DOHH2 (cell line): ENCODE results near the gene SAMD10.

Experiments used
- H3F3A ChIP-seq: fragments of 200-600 bp; sonication (generic), shearing (Covaris generic); 2 replicates; pipeline ENCODE4 v1.6.0; 2016; ENCODE audit warnings: antibody characterized with exemption, mild to moderate bottlenecking; ENCODE audit not compliant: control insufficient read depth, insufficient read depth
- H3K27ac ChIP-seq: fragments of 200-600 bp; sonication (generic); 2 replicates; pipeline ENCODE4 v1.5.1; 2014; ENCODE audit warnings: low read depth, mild to moderate bottlenecking, low read length, moderate library complexity
- H3K27me3 ChIP-seq: fragments of 200-600 bp; sonication (generic); 2 replicates; pipeline ENCODE4 v1.6.1; 2014; ENCODE audit warnings: mild to moderate bottlenecking, low read length, mixed read lengths; ENCODE audit not compliant: control insufficient read depth
- H3K36me3 ChIP-seq: fragments of 200-600 bp; sonication (generic); 2 replicates; pipeline ENCODE4 v1.6.1; 2014; ENCODE audit warnings: mild to moderate bottlenecking, low read length, moderate library complexity, mixed read lengths; ENCODE audit not compliant: control insufficient read depth
- H3K4me1 ChIP-seq: fragments of 200-600 bp; sonication (generic); 2 replicates; pipeline ENCODE4 v1.6.1; 2014; ENCODE audit warnings: mild to moderate bottlenecking, low read length, mixed read lengths; ENCODE audit not compliant: control insufficient read depth
- H3K4me2 ChIP-seq: fragments of 200-600 bp; sonication (generic); 2 replicates; pipeline ENCODE4 v1.6.0; 2014; ENCODE audit warnings: mild to moderate bottlenecking, low read length, moderate library complexity
- H3K4me3 ChIP-seq: fragments of 200-600 bp; sonication (generic); 2 replicates; pipeline ENCODE4 v1.5.1; 2014; ENCODE audit warnings: mild to moderate bottlenecking, low read length, mixed read lengths
- H3K79me2 ChIP-seq: fragments of 200-600 bp; sonication (generic); 2 replicates; pipeline ENCODE4 v1.6.1; 2014; ENCODE audit warnings: mild to moderate bottlenecking, low read length, mixed read lengths; ENCODE audit not compliant: control insufficient read depth
- H3K9me2 ChIP-seq: fragments of 200-600 bp; sonication (generic); replicated peaks from 2 replicates; pipeline ENCODE4 v1.6.1; 2014; ENCODE audit warnings: mild to moderate bottlenecking, low read length, mixed read lengths; ENCODE audit not compliant: control insufficient read depth
- H3K9me3 ChIP-seq: fragments of 200-600 bp; sonication (generic); 2 replicates; pipeline ENCODE4 v1.6.1; 2014; ENCODE audit warnings: antibody characterized with exemption, low read length, mixed read lengths; ENCODE audit not compliant: control insufficient read depth, insufficient read depth
- H4K20me1 ChIP-seq: fragments of 200-600 bp; sonication (generic); 2 replicates; pipeline ENCODE4 v1.6.0; 2014; ENCODE audit warnings: low read depth, mild to moderate bottlenecking, antibody characterized with exemption, low read length, moderate library complexity; ENCODE audit not compliant: control insufficient read depth, insufficient read depth
- CTCF ChIP-seq: fragments of 200-600 bp; sonication (generic); IDR thresholded peaks from one replicate; pipeline ENCODE4 v1.5.1; 2014; ENCODE audit warnings: antibody characterized with exemption, mild to moderate bottlenecking, low read depth, low read length; ENCODE audit not compliant: poor library complexity, severe bottlenecking
- EZH2phosphoT487 ChIP-seq: fragments of 200-600 bp; sonication (generic); IDR thresholded peaks from 2 replicates; pipeline ENCODE4 v1.6.1; 2017; ENCODE audit warnings: borderline replicate concordance, mild to moderate bottlenecking, antibody characterized with exemption, low read length, moderate library complexity, mixed read lengths

SAMD10 gene

GRCh38 chr20:64025101-64025825 is 45.8 kb upstream of the SAMD10 start:
- Histone ChIP-seq H3K4me3 (no peak overlapping the region), H3F3A (no peaks in the 10 kb centered on the region), H3K36me3 (peaks cover 88% of the 10 kb centered on the region), H3K27me3 (no peaks in the 10 kb centered on the region), H3K9me3 (no peaks in the 10 kb centered on the region), H4K20me1 (no peaks in the 10 kb centered on the region), H3K27ac (no peak overlapping the region), H3K79me2 (no peaks in the 10 kb centered on the region; the same call in 1 of the 2 replicates), H3K4me1 (no peaks in the 10 kb centered on the region), H3K4me2 (no peak overlapping the region), H3K9me2 (no peaks in the 10 kb centered on the region)
- TF ChIP-seq EZH2phosphoT487 (no peak), CTCF (no peak)

- no peaks in the 10 kb centered on the region; the same call in 1 of the 2 replicates for H3K79me2 ChIP-seq
- peaks cover 89% of the 10 kb centered on the region for H3K36me3 ChIP-seq
- no peak overlapping the region for H3K4me2 ChIP-seq
- no peaks in the 10 kb centered on the region for H4K20me1 ChIP-seq
- H3K4me1 ChIP-seq, result no peaks in the 10 kb centered on the region
- no peak overlapping the region for H3K27ac ChIP-seq
- H3K9me3 ChIP-seq, result no peaks in the 10 kb centered on the region
- no peaks in the 10 kb centered on the region for H3F3A ChIP-seq
- TF ChIP-seq EZH2phosphoT487 (no peak), CTCF (no peak)
- H3K9me2 ChIP-seq, result no peaks in the 10 kb centered on the region
- no peak overlapping the region for H3K4me3 ChIP-seq
- H3K27me3 ChIP-seq, result no peaks in the 10 kb centered on the region
Measured at GRCh38 chr20:64024141-64024990, 44.9 kb upstream of the SAMD10 start.

- no peak overlapping the region for H3K4me3 ChIP-seq
- peaks cover 90% of the 10 kb centered on the region for H3K36me3 ChIP-seq
- TF ChIP-seq CTCF (no peak), EZH2phosphoT487 (no peak)
- no peaks in the 10 kb centered on the region for H3K9me3 ChIP-seq
- H3K79me2 ChIP-seq, result no peaks in the 10 kb centered on the region; the same call in 1 of the 2 replicates
- H3K27me3 ChIP-seq, result no peaks in the 10 kb centered on the region
- no peak overlapping the region for H3K27ac ChIP-seq
- H3K4me1 ChIP-seq, result no peaks in the 10 kb centered on the region
- no peak overlapping the region for H3K4me2 ChIP-seq
- H4K20me1 ChIP-seq, result no peaks in the 10 kb centered on the region
- no peaks in the 10 kb centered on the region for H3F3A ChIP-seq
- H3K9me2 ChIP-seq, result no peaks in the 10 kb centered on the region
Measured at GRCh38 chr20:64023361-64024140, 44.1 kb upstream of the SAMD10 start.
